IMR-90 (cell line): ENCODE results near the gene CYS1. TPM values are rescaled to one million over a fixed set of nuclear protein-coding genes. Genes with fewer than 3 reads are reported as not detected.

Source experiments
- ATAC-seq: fragments of 200-7000 bp; cut with Tn5 transposase; 2 replicates; pipeline ENCODE4 v1.9.1; 2020; ENCODE audit warnings: low read depth, mild to moderate bottlenecking, moderate library complexity
- BruUV-seq: library from RNA; stranded (reverse); fragments of 400-500 nt; replicated peaks from 2 replicates; lab custom pipeline; 2021; lab: Mats Ljungman, UMichigan
- CTCF ChIA-PET: fragments of 300-600 bp; formaldehyde crosslinking; extraction: SDS; loops from one replicate; lab custom pipeline; 2021; ENCODE audit warnings: antibody characterized with exemption; lab: Yijun Ruan, JAX
- POLR2A ChIA-PET: fragments of 300-600 bp; sonication (Branson Sonifier 250); formaldehyde crosslinking; loops from one replicate; lab custom pipeline; 2022; ENCODE audit warnings: antibody characterized with exemption; ENCODE audit not compliant: unreplicated experiment; lab: Charles Lee
- DNase-seq: peaks from one replicate; pipeline ENCODE4 v3.0.0; 2013
- H2AFZ ChIP-seq: replicated peaks from 2 replicates; pipeline ENCODE3; 2013; ENCODE audit warnings: low read length, mild to moderate bottlenecking; ENCODE audit not compliant: poor library complexity
- H2AK5ac ChIP-seq: 2 replicates; pipeline ENCODE4 v1.6.1; 2013; ENCODE audit warnings: low read depth, low read length, inconsistent platforms
- H2AK9ac ChIP-seq: replicated peaks from 2 replicates; pipeline ENCODE3; 2013; ENCODE audit warnings: mild to moderate bottlenecking, low read depth, low read length, moderate library complexity; ENCODE audit not compliant: poor library complexity
- H2BK120ac ChIP-seq: 2 replicates; pipeline ENCODE4 v1.6.1; 2013; ENCODE audit warnings: low read depth, low read length, inconsistent platforms
- H2BK15ac ChIP-seq: 3 replicates; pipeline ENCODE4 v1.6.1; 2013; ENCODE audit warnings: low read depth, low read length, inconsistent platforms
- H2BK20ac ChIP-seq: 2 replicates; pipeline ENCODE4 v1.6.1; 2013; ENCODE audit warnings: low read depth, mild to moderate bottlenecking, inconsistent platforms, low read length, moderate library complexity
- H2BK5ac ChIP-seq: 2 replicates; pipeline ENCODE4 v1.6.1; 2013; ENCODE audit warnings: mild to moderate bottlenecking, low read depth, low read length, inconsistent platforms; ENCODE audit not compliant: poor library complexity, severe bottlenecking
- H3K14ac ChIP-seq: replicated peaks from 2 replicates; pipeline ENCODE4 v1.6.1; 2013; ENCODE audit warnings: low read depth, low read length, inconsistent platforms
- H3K18ac ChIP-seq: 2 replicates; pipeline ENCODE4 v1.6.1; 2013; ENCODE audit warnings: low read depth, low read length, control low read depth
- H3K23ac ChIP-seq: 2 replicates; pipeline ENCODE4 v1.6.1; 2013; ENCODE audit warnings: low read depth, low read length, inconsistent platforms
- H3K27ac ChIP-seq: 2 replicates; pipeline ENCODE4 v1.5.1; 2013; ENCODE audit warnings: mild to moderate bottlenecking, control low read depth, low read length; ENCODE audit not compliant: insufficient read depth
- H3K27me3 ChIP-seq: 2 replicates; pipeline ENCODE4 v1.6.1; 2013; ENCODE audit warnings: low read length; ENCODE audit not compliant: control insufficient read depth, insufficient read depth
- H3K36me3 ChIP-seq: 2 replicates; pipeline ENCODE4 v1.6.1; 2013; ENCODE audit warnings: low read length, mixed read lengths; ENCODE audit not compliant: control insufficient read depth, insufficient read depth
- H3K4ac ChIP-seq: 2 replicates; pipeline ENCODE4 v1.6.1; 2013; ENCODE audit warnings: low read depth, low read length, inconsistent platforms
- H3K4me1 ChIP-seq: 2 replicates; pipeline ENCODE4 v1.6.1; 2013; ENCODE audit warnings: low read length, mixed read lengths; ENCODE audit not compliant: control insufficient read depth, insufficient read depth
- H3K4me2 ChIP-seq: 2 replicates; pipeline ENCODE4 v1.6.1; 2013; ENCODE audit warnings: low read depth, mild to moderate bottlenecking, control low read depth, low read length, moderate library complexity
- H3K4me3 ChIP-seq: 2 replicates; pipeline ENCODE4 v1.5.1; 2013; ENCODE audit warnings: low read depth, mild to moderate bottlenecking, control low read depth, low read length, moderate library complexity; ENCODE audit not compliant: insufficient read depth
- H3K56ac ChIP-seq: 2 replicates; pipeline ENCODE4 v1.6.1; 2013; ENCODE audit warnings: low read length, inconsistent platforms; ENCODE audit not compliant: insufficient read depth; ENCODE audit errors: extremely low read depth
- H3K79me1 ChIP-seq, 2 experiments: 2 replicates each; pipeline ENCODE4 v1.6.1; 2013; ENCODE audit warnings: low read length in 2 of 2, inconsistent platforms in 1 of 2, low read depth in 1 of 2
- H3K9ac ChIP-seq: 2 replicates; pipeline ENCODE4 v1.6.1; 2013; ENCODE audit warnings: low read depth, low read length, control low read depth
- H3K9me1 ChIP-seq: 2 replicates; pipeline ENCODE4 v1.6.1; 2013; ENCODE audit warnings: low read length, inconsistent platforms; ENCODE audit not compliant: insufficient read depth
- H3K9me3 ChIP-seq: 2 replicates; pipeline ENCODE4 v1.6.1; 2013; ENCODE audit warnings: low read length; ENCODE audit not compliant: control insufficient read depth, insufficient read depth
- H4K20me1 ChIP-seq: 2 replicates; pipeline ENCODE4 v1.6.1; 2013; ENCODE audit warnings: low read length, inconsistent platforms; ENCODE audit not compliant: insufficient read depth
- H4K5ac ChIP-seq: 2 replicates; pipeline ENCODE4 v1.6.1; 2013; ENCODE audit warnings: mild to moderate bottlenecking, low read depth, low read length, control low read depth
- H4K8ac ChIP-seq, 2 experiments: 2 replicates each; pipeline ENCODE4 v1.6.1; 2013; ENCODE audit warnings: low read depth in 2 of 2, low read length in 2 of 2, control low read depth in 1 of 2, inconsistent platforms in 1 of 2
- H4K91ac ChIP-seq: 2 replicates; pipeline ENCODE4 v1.6.1; 2013; ENCODE audit warnings: low read depth, low read length, inconsistent platforms; ENCODE audit not compliant: insufficient read depth
- BHLHE40 ChIP-seq: fragments of 150-350 bp; IDR thresholded peaks from 2 replicates; pipeline ENCODE4 v1.6.1; 2016; ENCODE audit warnings: mild to moderate bottlenecking, low read depth, low read length
- FOS ChIP-seq: fragments of 150-350 bp; IDR thresholded peaks from 2 replicates; pipeline ENCODE4 v1.6.1; 2016; ENCODE audit warnings: low read depth, low read length
- MAZ ChIP-seq: IDR thresholded peaks from 2 replicates; pipeline ENCODE4 v1.6.1; 2012; ENCODE audit warnings: low read depth, mild to moderate bottlenecking, low read length, improper control_type of control experiment, moderate library complexity, borderline replicate concordance
- NFE2L2 ChIP-seq: fragments of 150-350 bp; IDR thresholded peaks from 2 replicates; pipeline ENCODE4 v1.6.1; 2016; ENCODE audit warnings: low read depth, mild to moderate bottlenecking, low read length
- RAD21 ChIP-seq: IDR thresholded peaks from 2 replicates; pipeline ENCODE4 v1.6.1; 2012; ENCODE audit warnings: low read length, improper control_type of control experiment
- SMC3 ChIP-seq: fragments of 150-350 bp; IDR thresholded peaks from 2 replicates; pipeline ENCODE4 v1.6.1; 2016; ENCODE audit warnings: low read depth, mild to moderate bottlenecking, antibody characterized with exemption, low read length, moderate library complexity
- WGBS, 2 experiments: methylation state at CpG; one replicate each; pipeline versions ENCODE4 v1.1.5 to v1.1.7; 2013; ENCODE audit warnings: missing lambda C conversion rate in 2 of 2; ENCODE audit not compliant: insufficient read length in 1 of 2; ENCODE audit errors: extremely low coverage in 2 of 2; 5-methylcytosine and 5-hydroxymethylcytosine counted together
- dilution Hi-C: fragments of 300-500 bp; cut with HindIII; formaldehyde crosslinking; loops from one replicate; pipeline ENCODE4 v1.14.3; 2018; ENCODE audit warnings: low sequenced_read_pairs; ENCODE audit not compliant: unreplicated experiment
- in situ Hi-C: fragments of 300-500 bp; cut with MboI; formaldehyde crosslinking; loops from 3 replicates; pipeline ENCODE4 v1.14.3; 2019; ENCODE audit warnings: low sequenced_read_pairs, inconsistent platforms, mixed read lengths
- intact Hi-C: fragments of 100-400 bp; cut with micrococcal nuclease; formaldehyde crosslinking; loops from 2 replicates; pipeline ENCODE4 v1.10.0; 2022
- polyA plus RNA-seq, 3 experiments: library from polyadenylated mRNA; depleted of rRNA; stranded (reverse); fragments of >200 nt; gene quantifications; 2 replicates each; pipeline ENCODE4 v1.2.3, GENCODE V29; 2012; ENCODE audit warnings: low replicate concordance in 1 of 3
- total RNA-seq: library from RNA; depleted of rRNA; stranded (reverse); fragments of >200 nt; gene quantifications from 2 replicates; pipeline ENCODE4 v1.2.3, GENCODE V29; 2012
- TF ChIP-seq, protein P1 (sequence below): fragments of 150-350 bp; IDR thresholded peaks from 2 replicates; pipeline ENCODE4 v1.6.1; 2017; ENCODE audit warnings: mild to moderate bottlenecking, antibody characterized with exemption, low read length, low read depth

Gene CYS1
- total and polyA plus RNA-seq, 2 of the 4 experiments (the other 2 are of a cell fraction) = under 0.01 to 0.12 TPM

DNA sequence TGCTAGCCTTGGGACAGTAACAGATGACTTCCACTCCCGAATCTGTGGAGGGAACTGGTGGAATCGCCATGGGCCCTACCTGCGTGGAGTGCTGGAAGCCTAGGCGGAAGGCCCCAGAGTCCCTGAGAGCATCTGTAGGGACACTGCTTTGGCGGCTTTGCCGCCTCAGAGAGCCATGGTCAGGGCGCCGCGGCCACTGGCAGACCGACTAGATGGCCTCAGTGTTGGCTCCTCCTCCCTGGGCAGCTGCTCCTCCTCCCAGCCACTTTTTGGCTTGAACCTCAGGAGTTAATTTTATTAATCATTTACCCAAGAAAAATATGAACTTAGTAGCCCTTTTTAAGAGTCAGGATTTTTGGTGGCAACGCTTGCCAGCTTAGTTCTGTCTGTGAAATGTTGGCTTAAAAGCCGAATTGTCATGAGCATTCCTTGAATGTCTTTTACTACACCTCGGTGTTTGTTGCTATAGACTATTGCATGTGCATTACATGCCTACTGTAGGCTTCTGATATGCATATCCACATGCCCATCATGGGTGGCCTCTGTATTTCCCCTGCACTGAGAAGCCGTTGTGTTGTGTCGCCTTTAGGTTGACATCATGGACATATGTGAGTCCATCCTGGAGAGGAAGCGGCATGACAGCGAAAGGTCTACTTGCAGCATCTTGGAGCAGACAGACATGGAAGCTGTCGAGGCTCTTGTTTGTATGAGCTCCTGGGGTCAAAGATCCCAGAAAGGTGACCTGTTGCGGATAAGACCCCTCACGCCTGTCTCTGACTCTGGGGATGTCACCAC lies 34.5 kb downstream of the CYS1 start (continued):
- TF ChIP-seq RAD21 = no peak

DNA sequence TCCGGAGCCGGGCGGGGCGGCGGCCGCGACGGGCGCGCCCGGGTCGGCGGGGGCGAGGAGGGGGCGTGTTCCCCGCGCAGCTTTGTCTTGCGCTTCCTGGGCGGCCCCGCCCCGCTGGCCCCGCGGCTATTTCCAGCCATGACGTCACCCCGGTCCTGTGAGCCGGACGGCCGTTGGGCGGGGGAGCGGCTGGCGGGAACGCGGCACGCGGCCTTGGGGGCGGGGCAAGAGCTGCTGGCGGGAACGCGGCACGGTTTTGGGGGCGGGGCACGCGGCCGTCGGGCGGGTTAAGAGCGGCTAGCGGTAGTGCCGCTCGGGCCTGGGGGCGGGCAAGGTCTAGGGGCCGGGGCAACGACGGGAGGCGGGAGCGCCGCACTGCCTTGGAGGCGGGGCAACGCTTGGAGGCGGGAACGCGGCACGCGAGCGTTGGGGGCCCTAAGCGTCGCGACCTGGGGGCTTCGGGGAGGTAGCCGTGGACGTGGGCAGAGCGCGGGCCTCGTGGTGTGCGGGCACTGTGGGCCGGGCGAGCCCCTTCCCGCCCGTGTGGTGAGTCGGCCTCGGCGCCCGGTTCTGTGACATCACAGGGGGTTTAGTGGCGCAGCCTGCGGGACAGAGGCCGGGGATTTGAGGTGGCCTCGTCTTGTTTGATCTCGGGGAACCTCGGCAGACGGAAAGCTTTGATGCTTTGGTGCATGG lies 36.2 kb downstream of the CYS1 start:
- Histone ChIP-seq H3K9me3 (no peaks in the 10 kb centered on the region), H3K4ac (no peak overlapping the region), H3K4me1 (peaks cover 1% of the 10 kb centered on the region; the same call in 1 of the 2 replicates), H3K36me3 (peaks cover 11% of the 10 kb centered on the region), H2BK15ac (no peak overlapping the region), H4K20me1 (peaks cover 6% of the 10 kb centered on the region; the same call in 1 of the 2 replicates), H3K56ac (no peak overlapping the region), H3K79me1 (peaks cover 0 to 6% of the 10 kb centered on the region in 2 experiments; a peak in 2 of 4 replicates), H3K27me3 (no peaks in the 10 kb centered on the region), H4K5ac (no peak overlapping the region), H2AK5ac (no peak overlapping the region), H3K27ac (no peak overlapping the region; the same call in 1 of the 2 replicates), H4K91ac (peak overlapping the region; percentile 56; the same call in 1 of the 2 replicates), H4K8ac (0 out of 4 replicates have a peak overlapping the region, but pooled peaks of 1 of the 2 experiments have one; percentile 1), H2AK9ac (no peak overlapping the region), H3K4me3 (peak overlapping the region; percentile 62), H2BK5ac (no peak overlapping the region), H2BK20ac (no peak overlapping the region), H3K23ac (no peak overlapping the region), H2AFZ (peak overlapping the region; percentile 94), H3K9me1 (no peaks in the 10 kb centered on the region), H3K4me2 (peak overlapping the region; percentile 9; the same call in 1 of the 2 replicates), H2BK120ac (no peak overlapping the region), H3K14ac (no peak overlapping the region), H3K18ac (no peak overlapping the region), H3K9ac (no peak overlapping the region)
- dilution Hi-C loops = no loop called here
- intact Hi-C loops = loop anchor here (2.0 to 10.0 kb wide), 3 partner anchors 59 to 157 kb away; no protein-coding TSS in a partner anchor
- TF ChIP-seq NFE2L2 (no peak), FOS (no peak), BHLHE40 (0 out of 2 replicates have a peak, but pooled peaks have one; percentile 25), MAZ (peak; percentile 66; the same call in 1 of the 2 replicates), SMC3 (no peak)
- TF ChIP-seq, protein P1, sequence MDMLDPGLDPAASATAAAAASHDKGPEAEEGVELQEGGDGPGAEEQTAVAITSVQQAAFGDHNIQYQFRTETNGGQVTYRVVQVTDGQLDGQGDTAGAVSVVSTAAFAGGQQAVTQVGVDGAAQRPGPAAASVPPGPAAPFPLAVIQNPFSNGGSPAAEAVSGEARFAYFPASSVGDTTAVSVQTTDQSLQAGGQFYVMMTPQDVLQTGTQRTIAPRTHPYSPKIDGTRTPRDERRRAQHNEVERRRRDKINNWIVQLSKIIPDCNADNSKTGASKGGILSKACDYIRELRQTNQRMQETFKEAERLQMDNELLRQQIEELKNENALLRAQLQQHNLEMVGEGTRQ = no peak
- ATAC-seq (peak; percentile 58), DNase-seq (peak; percentile 86)
- CTCF ChIA-PET = interaction anchor here (1.2 kb wide), 1 partner anchor 60 kb away, joined by 3 read pairs; no protein-coding TSS in a partner anchor
- 12% methylated on average over 13 of the region's 90 CpGs; no CpG with 5 or more reads in 1 of the 2 experiments for WGBS, 2 experiments
- in situ Hi-C loops = loop anchor here (10.0 kb wide), 1 partner anchor 479 kb away; no protein-coding TSS in a partner anchor
- no TSS peak for BruUV-seq
- POLR2A ChIA-PET = no interaction called here
